Tibial nerve (tissue), 3 donors: ENCODE measurements around the gene COQ4.
"Not testable (repeated sequence)": the region's sequence is repeated elsewhere in the genome, so short reads cannot be mapped to it uniquely, and the experiment has no call there.

Experiments used
- CTCF ChIP-seq, 5 experiments: fragments of 200-600 bp in 3 of 5; fragments of 450-650 bp in 2 of 5; sonication (generic) in 3 of 5; IDR thresholded peaks; one replicate each; pipeline ENCODE4 v1.5.1; 2016 to 2019; ENCODE audit warnings: antibody characterized with exemption in 5 of 5, mild to moderate bottlenecking in 3 of 5, moderate library complexity in 2 of 5
- POLR2A ChIP-seq, 2 donors: fragments of 450-650 bp; IDR thresholded peaks; one replicate each; pipeline ENCODE4 v1.6.1; 2017; ENCODE audit warnings: antibody characterized with exemption in 2 of 2, mild to moderate bottlenecking in 2 of 2, moderate library complexity in 2 of 2

GRCh38 chr9:128338852-128339614, 16.4 kb downstream of the COQ4 start:
- not testable (repeated sequence) for TF ChIP-seq POLR2A, CTCF (IDR thresholded peaks at IDR 0.05)
